IPS-NIHi7 (cell line): Measurements from ENCODE around the gene UQCRH.
"Not testable (repeated sequence)": the region's sequence is repeated elsewhere in the genome, so short reads cannot be mapped to it uniquely, and the experiment has no call there.

Source experiments
- DNase-seq: peaks from one replicate; pipeline ENCODE4 v3.0.0; 2012; ENCODE audit warnings: mixed read lengths; ENCODE audit errors: extremely low spot score

Gene UQCRH

GRCh38 chr1:46300673-46301405, 2.7 kb upstream of the UQCRH start:
- DNase-seq = no peak

GRCh38 chr1:46301406-46301807, 2.1 kb upstream of the UQCRH start:
- no peak for DNase-seq

- peak; percentile 59 for DNase-seq
These were observed 1.5 kb upstream of the UQCRH start for GRCh38 chr1:46301808-46302640.

- no peak for DNase-seq
These were observed 859 bp upstream of the UQCRH start for GRCh38 chr1:46302641-46303037.

DNA sequence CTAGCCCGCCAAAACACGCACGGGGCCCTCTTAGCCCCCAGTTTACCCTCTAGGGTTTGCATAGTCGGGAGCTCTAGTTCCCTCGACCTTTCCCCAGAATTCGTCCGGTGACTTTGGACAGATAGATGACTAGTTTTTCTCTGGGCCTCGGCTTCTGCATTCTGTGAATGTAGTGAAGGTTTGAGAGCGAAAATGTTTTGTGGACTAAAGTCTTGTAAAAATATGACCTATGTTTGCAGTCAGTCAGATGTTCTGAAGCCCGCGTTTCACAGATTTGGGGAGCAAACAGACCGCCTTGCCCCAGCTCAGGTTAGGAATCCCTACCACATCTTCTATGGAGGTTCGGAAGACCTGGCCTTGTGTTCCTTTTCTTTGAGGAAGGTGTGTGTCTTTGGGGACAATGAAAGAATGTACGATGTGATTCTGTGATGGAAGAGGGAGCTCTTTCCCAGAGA, 401 bp downstream of the UQCRH start:
- no peak for DNase-seq

DNA sequence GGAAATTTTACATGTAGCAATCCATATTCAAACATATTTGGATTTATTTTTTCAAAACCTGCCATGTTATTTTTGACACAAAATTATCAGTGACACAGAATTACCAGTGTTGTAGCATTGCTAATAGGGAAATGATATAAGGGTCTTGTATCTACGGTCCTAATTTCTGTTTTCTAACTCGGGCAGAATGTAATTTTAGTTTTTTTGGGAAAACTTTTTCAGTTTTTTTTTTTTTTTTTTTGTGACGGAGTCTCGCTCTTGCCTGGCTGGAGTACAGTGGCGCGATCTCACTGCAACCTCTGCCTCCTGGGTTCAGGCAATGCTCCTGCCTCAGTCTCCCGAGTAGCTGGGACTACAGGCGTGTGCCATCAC, 2.6 kb downstream of the UQCRH start:
- no peak for DNase-seq

- no peak for DNase-seq
These were observed 6.1 kb downstream of the UQCRH start for GRCh38 chr1:46309401-46310159.

DNA sequence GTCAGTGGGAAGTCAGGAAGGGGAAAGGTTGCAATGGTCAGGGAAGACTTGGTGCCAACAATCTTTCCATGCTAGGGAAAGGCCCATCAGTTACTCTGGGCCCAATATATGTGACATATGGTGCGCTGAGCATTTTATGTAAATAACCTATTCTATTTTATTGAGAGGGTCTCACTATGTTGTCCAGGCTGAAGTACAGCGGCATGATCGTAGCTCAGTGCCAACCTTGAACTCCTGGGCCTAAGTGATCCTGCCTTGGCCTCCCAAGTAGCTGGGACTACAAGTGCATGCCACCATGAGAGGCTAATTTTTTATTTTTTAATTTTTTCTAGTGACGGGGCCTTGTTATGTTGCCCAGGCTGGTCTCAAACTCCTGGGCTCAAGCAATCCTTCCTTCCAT, 6.8 kb downstream of the UQCRH start:
- no peak for DNase-seq

GRCh38 chr1:46315669-46316403, 12.3 kb downstream of the UQCRH start:
- DNase-seq = no peak

- no peak for DNase-seq
These were observed 13.8 kb downstream of the UQCRH start for GRCh38 chr1:46317323-46317722.

GRCh38 chr1:46319301-46319700, 15.8 kb downstream of the UQCRH start:
- DNase-seq = not testable (repeated sequence)

GRCh38 chr1:46319960-46320914, 16.7 kb downstream of the UQCRH start:
- DNase-seq = not testable (repeated sequence)

DNA sequence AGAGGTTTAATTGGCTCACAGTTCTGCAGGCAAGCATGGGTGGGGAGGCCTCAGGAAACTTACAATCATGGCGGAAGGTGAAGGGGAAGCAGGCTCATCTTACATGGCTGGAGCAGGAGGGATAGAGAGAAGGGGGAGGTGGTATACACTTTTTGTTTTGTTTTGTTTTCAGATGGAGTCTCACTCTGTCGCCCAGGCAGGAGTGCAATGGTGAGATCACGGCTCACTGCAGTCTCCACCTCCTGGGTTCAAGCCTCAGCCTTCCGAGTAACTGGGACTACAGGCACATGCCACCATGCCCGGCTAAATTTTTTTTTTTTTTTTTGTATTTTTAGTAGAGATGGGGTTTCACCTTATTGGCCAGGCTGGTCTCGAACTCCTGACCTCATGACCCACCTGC, 18.7 kb downstream of the UQCRH start:
- DNase-seq = not testable (repeated sequence)

GRCh38 chr1:46325285-46326076, 22.0 kb downstream of the UQCRH start:
- not testable (repeated sequence) for DNase-seq

DNA sequence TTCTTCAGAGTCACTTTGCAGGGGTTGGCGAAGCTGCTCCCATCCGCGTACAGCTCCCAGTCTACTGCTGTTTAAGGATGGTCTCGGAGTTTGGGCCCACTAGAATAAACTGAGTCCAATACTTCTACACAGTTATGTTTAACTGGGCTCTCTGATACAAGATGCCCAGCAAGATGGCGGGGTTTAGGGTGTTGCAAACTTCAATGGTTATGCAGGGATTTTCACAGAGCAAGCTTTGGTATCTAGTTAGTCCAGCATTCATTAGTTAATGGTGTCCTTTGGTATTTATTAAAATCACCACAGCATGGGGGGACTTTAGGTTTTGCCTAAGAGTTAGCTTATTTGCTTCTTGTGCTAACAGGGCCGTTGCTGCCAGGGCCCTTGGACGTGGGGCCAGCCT, 24.7 kb downstream of the UQCRH start:
- DNase-seq = not testable (repeated sequence)

DNA sequence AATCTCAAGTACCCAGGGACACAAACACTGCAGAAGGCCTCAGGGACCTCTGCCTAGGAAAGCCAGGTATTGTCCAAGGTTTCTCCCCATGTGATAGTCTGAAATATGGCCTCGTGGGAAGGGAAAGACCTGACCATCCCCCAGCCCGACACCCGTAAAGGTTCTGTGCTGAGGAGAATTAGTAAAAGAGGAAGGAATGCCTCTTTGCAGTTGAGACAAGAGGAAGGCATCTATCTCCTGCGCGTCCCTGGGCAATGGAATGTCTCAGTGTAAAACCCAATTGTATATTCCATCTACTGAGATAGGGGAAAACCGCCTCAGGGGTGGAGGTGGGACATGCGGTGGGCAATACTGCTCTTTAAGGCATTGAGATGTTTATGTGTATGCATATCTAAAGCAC, 26.3 kb downstream of the UQCRH start:
- not testable (repeated sequence) for DNase-seq

DNA sequence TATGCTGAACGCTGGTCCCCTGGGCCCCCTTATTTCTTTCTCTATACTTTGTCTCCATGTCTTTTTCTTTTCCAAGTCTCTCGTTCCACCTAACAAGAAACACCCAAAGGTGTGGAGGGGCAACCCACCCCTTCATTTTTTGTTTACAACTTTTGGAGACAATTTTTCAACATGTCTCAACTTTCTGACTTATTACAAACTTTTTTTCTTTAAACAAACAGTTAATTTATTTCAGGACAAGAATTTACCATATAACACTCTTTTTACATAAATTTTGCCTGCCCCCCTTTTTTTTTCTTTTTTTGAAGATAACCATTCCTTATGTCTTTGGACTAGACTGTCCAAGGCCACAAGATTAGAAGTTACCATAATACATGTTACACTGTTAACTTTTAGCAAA, 26.9 kb downstream of the UQCRH start:
- not testable (repeated sequence) for DNase-seq

GRCh38 chr1:46331786-46332540, 28.5 kb downstream of the UQCRH start:
- DNase-seq = not testable (repeated sequence)
